ENCODE results near the gene OR7G2.

Gene OR7G2

DNA sequence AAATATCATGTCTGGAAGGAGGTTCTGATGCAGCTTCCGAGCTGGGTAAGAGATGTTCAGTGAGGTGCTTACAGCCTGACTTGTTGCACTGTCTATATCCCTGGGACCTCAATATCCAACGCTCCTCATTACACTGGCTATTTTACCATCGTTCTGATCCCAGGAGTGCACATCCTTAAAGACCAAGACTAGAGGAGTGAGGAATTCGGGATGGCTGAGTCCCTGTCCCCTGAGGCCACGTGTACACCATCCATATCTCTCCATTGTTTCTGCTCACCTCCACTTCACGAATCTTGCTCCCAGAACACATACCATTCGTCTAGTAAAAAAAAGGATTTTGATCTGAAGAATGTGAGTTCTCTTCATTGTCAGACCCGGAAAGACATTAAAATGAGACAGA lies at the start of gene OR7G2:
OR7G2 (minus strand) TSS at position 101 of the 400 bp plus-strand sequence. CDS start 4,232 bp downstream, outside the sequence.
- no peak for DNase-seq (ENCODE audit: low spot score)

GRCh38 chr19:9156304-9156703 lies 49.0 kb upstream of the OR7G2 start:
- DNase-seq (ENCODE audit: low spot score), result no peak

- DNase-seq (ENCODE audit: low spot score), result no peak
Measured at GRCh38 chr19:9155591-9155990, 48.3 kb upstream of the OR7G2 start.

- DNase-seq (ENCODE audit: low spot score), result no peak
Measured at GRCh38 chr19:9151367-9151766, 44.1 kb upstream of the OR7G2 start.

- DNase-seq (ENCODE audit: low spot score), result no peak
Measured at GRCh38 chr19:9150650-9151049, 43.4 kb upstream of the OR7G2 start.

- no peak for DNase-seq (ENCODE audit: low spot score)
Measured at GRCh38 chr19:9149997-9150396, 42.7 kb upstream of the OR7G2 start.

- DNase-seq (ENCODE audit: low spot score), result no peak
Measured at GRCh38 chr19:9148697-9149096, 41.4 kb upstream of the OR7G2 start.

GRCh38 chr19:9146882-9147281 lies 39.6 kb upstream of the OR7G2 start:
- no peak for DNase-seq (ENCODE audit: low spot score)

DNA sequence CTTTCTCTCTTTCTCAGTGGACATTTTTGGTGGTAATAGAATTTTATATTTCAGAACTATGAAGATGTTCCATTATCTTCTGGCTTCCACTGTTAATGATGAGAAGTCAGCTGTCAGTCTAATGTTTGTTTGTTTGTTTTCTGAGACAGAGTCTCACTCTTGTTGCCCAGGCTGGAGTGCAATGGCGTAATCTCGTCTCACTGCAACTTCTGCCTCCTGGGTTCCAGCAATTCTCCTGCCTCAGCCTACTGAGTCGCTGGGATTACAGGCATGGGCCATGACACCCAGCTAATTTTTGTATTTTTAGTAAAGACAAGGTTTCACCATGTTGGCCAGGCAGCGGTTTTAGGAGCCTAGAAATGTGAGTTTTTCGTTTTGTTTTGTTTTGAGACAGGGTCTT lies 37.6 kb upstream of the OR7G2 start:
- no peak for DNase-seq (ENCODE audit: low spot score)

GRCh38 chr19:9140159-9140874 lies 33.0 kb upstream of the OR7G2 start, which contains the start of gene ZNF317:
TSS of gene ZNF317 (plus strand) at chr19:9140397. CDS start at chr19:9156017, 15,620 bp downstream.
- DNase-seq (ENCODE audit: low spot score), result peak; percentile 93

- DNase-seq (ENCODE audit: low spot score), result no peak
Measured at GRCh38 chr19:9139609-9140158, 32.4 kb upstream of the OR7G2 start.

GRCh38 chr19:9132422-9132821 lies 25.1 kb upstream of the OR7G2 start:
- no peak for DNase-seq (ENCODE audit: low spot score)

DNA sequence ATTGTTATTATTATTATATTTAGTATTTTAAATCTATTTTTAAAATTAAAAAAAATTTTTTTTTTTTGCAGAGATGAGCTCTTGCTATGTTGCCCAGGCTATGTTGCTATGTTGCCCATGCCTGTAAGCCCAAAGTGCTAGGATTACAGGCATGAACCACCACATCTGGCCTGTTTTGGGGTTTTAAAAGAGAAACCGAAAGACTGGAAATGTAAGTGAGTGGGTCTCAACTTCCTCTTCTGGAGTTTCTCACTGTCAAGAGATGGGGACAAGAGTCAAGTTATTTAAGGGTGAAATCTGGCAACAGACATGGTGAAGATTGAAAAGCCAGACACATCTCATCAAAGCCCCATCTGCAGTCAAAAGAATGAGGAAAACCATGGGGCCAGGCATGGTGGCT lies 23.7 kb upstream of the OR7G2 start:
- DNase-seq (ENCODE audit: low spot score), result no peak

- DNase-seq (ENCODE audit: low spot score), result no peak
Measured at GRCh38 chr19:9128171-9128570, 20.9 kb upstream of the OR7G2 start.

DNA sequence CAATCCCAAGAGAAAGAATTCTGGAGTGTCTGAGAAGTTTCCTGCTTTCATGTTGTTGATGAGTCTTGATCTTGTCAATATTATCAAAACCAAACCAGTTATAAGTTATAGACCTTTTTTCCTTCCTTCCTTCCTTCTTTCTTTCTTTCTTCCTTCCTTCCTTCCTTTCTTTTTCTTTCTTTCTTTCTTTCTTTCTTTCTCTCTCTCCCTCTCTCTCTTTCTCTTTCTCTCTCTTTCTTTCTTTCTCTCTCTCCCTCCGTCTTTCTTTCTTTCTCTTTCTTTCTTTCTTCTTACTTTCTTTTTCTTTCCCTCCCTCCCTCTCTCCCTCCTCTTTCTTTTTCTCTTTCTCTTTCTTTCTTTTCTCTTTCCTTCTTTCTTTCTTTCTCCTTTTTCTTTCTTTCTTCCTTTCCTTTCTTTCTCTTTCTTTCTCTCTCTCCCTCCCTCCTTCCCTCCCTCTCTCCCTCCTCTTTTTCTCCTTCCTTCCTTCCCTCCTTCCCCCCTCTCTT lies 19.7 kb upstream of the OR7G2 start, which contains the start of gene OR7G3:
OR7G3 (minus strand) TSS at position 51 of the 506 bp plus-strand sequence; CDS start at position 51, 0 bp downstream.
- DNase-seq (ENCODE audit: low spot score), result no peak

DNA sequence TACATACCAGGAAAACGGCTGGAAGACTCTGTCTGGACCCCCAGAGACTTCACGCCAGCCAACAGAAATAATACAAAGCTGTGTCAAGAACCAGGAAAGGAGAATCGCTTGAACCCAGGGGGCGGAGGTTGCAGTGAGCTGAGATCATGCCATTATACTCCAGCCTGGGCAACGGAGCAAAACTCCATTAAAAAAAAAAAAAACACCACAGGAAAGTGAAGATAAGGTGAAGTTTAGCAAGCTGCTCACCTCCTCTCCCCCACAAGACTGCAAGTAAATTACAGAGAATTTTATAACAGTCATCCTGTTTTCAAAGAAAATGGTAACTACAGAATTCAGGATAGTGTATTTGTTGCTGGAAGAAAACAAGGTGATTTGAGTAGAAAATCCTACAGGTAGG lies 9.3 kb upstream of the OR7G2 start:
- no peak for DNase-seq (ENCODE audit: low spot score)

DNA sequence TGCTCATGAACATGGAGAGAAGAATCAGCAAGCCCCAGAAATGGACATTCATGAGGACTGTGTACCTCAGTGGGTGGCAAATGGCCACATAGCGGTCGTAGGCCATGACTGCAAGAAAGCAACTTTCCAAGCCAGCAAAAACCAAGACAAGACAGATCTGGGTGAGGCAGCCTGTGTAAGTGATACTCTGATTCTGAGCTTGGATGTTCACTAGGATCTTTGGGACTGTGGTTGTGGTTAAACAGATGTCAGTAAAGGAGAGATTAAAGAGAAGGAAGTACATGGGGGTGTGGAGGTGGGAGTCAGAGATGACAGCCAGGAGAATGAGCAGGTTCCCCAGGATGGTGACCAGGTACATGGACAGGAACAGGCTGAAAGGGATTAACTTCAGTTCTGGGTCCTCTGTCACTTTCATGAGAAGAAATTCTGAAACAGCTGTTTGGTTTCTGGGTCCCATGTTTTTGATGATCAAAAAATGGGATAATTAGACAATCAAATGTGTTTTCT lies 8.1 kb upstream of the OR7G2 start, which contains the start of gene OR7G1:
OR7G1 (minus strand) TSS at position 457 of the 507 bp plus-strand sequence; CDS start at position 457, 0 bp downstream.
- no peak for DNase-seq (ENCODE audit: low spot score)

GRCh38 chr19:9109959-9110358 lies 2.7 kb upstream of the OR7G2 start:
- no peak for DNase-seq (ENCODE audit: low spot score)

DNA sequence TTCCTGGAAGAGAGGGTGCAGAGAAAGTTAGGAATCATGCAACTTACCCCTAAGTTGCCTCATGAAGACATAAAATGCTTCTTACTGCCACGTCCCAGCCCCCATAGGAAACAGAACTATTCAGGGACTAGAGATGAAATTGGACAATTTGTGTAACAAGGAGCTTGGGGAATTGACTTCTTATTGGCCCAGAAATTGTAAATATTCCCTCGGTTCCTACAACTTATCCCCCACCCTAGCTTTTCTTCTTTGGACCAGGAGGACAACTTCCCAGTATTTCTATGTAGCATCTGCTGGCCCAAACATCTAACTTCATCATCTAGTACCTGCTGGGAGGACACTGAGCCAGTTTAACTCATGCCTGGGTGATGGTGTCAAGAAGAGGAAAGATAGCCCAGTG lies 20.5 kb downstream of the OR7G2 start, which contains the start of gene OR1M1:
OR1M1 (plus strand) TSS at position 301 of the 400 bp plus-strand sequence. CDS start 6,184 bp downstream, outside the sequence.
- DNase-seq (ENCODE audit: low spot score), result no peak

- no peak for DNase-seq (ENCODE audit: low spot score)
Measured at GRCh38 chr19:9078651-9079050, 28.6 kb downstream of the OR7G2 start.

GRCh38 chr19:9076901-9077300 lies 30.4 kb downstream of the OR7G2 start:
- DNase-seq (ENCODE audit: low spot score), result no peak

GRCh38 chr19:9075064-9075949 lies 32.0 kb downstream of the OR7G2 start:
- peak; percentile 75 for DNase-seq (ENCODE audit: low spot score)

All from AG08395 (cell line).